ENCODE measurements around the gene CD1C.

CD1C gene

GRCh38 chr1:158324395-158324794, 34.7 kb downstream of the CD1C start:
- H3K4me1 ChIP-seq (ENCODE audit: control insufficient read depth in 2 of 2, insufficient read depth in 2 of 2, low read length in 2 of 2), result no peaks in the 10 kb centered on the region
- no peak overlapping the region for H3K4me3 ChIP-seq (ENCODE audit: low read length in 2 of 2)
- H3K9ac ChIP-seq (ENCODE audit: low read depth in 1 of 2, low read length in 2 of 2), result no peak overlapping the region
- H3K36me3 ChIP-seq (ENCODE audit: control insufficient read depth in 2 of 2, insufficient read depth in 2 of 2, low read length in 2 of 2), result no peaks in the 10 kb centered on the region
- no peaks in the 10 kb centered on the region for H3K27me3 ChIP-seq (ENCODE audit: control insufficient read depth in 2 of 2, insufficient read depth in 2 of 2, low read length in 2 of 2)
- H3K9me3 ChIP-seq (ENCODE audit: control insufficient read depth in 2 of 2, low read length in 2 of 2), result no peaks in the 10 kb centered on the region
- H3K27ac ChIP-seq (ENCODE audit: low read depth in 2 of 2, low read length in 2 of 2), result no peak overlapping the region

DNA sequence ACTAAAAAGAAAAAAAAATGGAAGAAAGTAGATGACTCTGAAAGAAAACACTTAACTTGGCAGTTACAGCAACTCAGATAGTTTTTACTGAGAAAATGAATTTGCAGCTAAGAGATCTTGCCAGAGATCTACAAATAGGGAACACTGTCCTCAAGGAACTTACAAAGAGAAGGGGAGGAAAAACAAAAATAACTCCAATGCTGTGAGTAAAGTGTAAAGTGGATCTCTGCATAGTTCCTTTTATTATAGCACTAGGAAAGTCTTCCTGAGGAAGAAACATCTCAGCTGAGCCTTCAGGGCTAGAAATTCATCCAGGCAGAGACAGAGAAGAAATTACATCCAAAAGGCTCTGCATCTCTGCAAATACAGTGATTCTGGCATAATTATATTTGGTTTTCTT, 37.8 kb downstream of the CD1C start:
- H3K36me3 ChIP-seq (ENCODE audit: control insufficient read depth in 2 of 2, insufficient read depth in 2 of 2, low read length in 2 of 2), result no peaks in the 10 kb centered on the region
- no peaks in the 10 kb centered on the region for H3K4me1 ChIP-seq (ENCODE audit: control insufficient read depth in 2 of 2, insufficient read depth in 2 of 2, low read length in 2 of 2)
- H3K4me3 ChIP-seq (ENCODE audit: low read length in 2 of 2), result no peak overlapping the region
- no peak overlapping the region for H3K9ac ChIP-seq (ENCODE audit: low read depth in 1 of 2, low read length in 2 of 2)
- H3K27me3 ChIP-seq (ENCODE audit: control insufficient read depth in 2 of 2, insufficient read depth in 2 of 2, low read length in 2 of 2), result no peaks in the 10 kb centered on the region
- H3K9me3 ChIP-seq (ENCODE audit: control insufficient read depth in 2 of 2, low read length in 2 of 2), result no peaks in the 10 kb centered on the region
- H3K27ac ChIP-seq (ENCODE audit: low read depth in 2 of 2, low read length in 2 of 2), result no peak overlapping the region

DNA sequence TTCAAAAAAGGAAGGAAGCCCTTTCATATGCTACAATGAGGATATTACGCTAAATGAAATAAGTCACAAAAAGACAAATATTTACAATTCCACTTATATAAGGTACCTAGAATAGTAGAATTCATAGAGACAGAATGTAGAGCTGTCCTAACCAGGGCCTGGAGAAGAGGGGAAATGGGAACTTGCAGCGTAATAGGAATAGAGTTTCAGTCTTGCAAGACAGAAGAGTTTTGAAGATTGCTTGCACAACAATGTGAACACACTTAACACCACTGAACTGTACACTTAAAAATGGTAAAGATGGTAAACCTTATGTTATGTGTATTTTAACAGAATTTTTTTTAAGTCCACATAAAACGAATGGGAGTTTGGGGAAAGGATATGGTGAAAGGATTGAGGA, 38.7 kb downstream of the CD1C start:
- no peaks in the 10 kb centered on the region for H3K4me1 ChIP-seq (ENCODE audit: control insufficient read depth in 2 of 2, insufficient read depth in 2 of 2, low read length in 2 of 2)

GRCh38 chr1:158329300-158329699, 39.6 kb downstream of the CD1C start:
- no peaks in the 10 kb centered on the region for H3K36me3 ChIP-seq (ENCODE audit: control insufficient read depth in 2 of 2, insufficient read depth in 2 of 2, low read length in 2 of 2)
- no peak overlapping the region for H3K4me3 ChIP-seq (ENCODE audit: low read length in 2 of 2)
- H3K9me3 ChIP-seq (ENCODE audit: control insufficient read depth in 2 of 2, low read length in 2 of 2), result no peaks in the 10 kb centered on the region
- H3K27ac ChIP-seq (ENCODE audit: low read depth in 2 of 2, low read length in 2 of 2), result no peak overlapping the region
- H3K27me3 ChIP-seq (ENCODE audit: control insufficient read depth in 2 of 2, insufficient read depth in 2 of 2, low read length in 2 of 2), result no peaks in the 10 kb centered on the region
- H3K9ac ChIP-seq (ENCODE audit: low read depth in 1 of 2, low read length in 2 of 2), result no peak overlapping the region
- no peaks in the 10 kb centered on the region for H3K4me1 ChIP-seq (ENCODE audit: control insufficient read depth in 2 of 2, insufficient read depth in 2 of 2, low read length in 2 of 2)

More for the DNA sequence above, 38.7 kb downstream of the CD1C start:
- no peak overlapping the region for H3K27ac ChIP-seq (ENCODE audit: low read depth in 2 of 2, low read length in 2 of 2)
- H3K9me3 ChIP-seq (ENCODE audit: control insufficient read depth in 2 of 2, low read length in 2 of 2), result no peaks in the 10 kb centered on the region
- H3K9ac ChIP-seq (ENCODE audit: low read depth in 1 of 2, low read length in 2 of 2), result no peak overlapping the region
- H3K4me3 ChIP-seq (ENCODE audit: low read length in 2 of 2), result no peak overlapping the region
- H3K36me3 ChIP-seq (ENCODE audit: control insufficient read depth in 2 of 2, insufficient read depth in 2 of 2, low read length in 2 of 2), result no peaks in the 10 kb centered on the region
- no peaks in the 10 kb centered on the region for H3K27me3 ChIP-seq (ENCODE audit: control insufficient read depth in 2 of 2, insufficient read depth in 2 of 2, low read length in 2 of 2)

DNA sequence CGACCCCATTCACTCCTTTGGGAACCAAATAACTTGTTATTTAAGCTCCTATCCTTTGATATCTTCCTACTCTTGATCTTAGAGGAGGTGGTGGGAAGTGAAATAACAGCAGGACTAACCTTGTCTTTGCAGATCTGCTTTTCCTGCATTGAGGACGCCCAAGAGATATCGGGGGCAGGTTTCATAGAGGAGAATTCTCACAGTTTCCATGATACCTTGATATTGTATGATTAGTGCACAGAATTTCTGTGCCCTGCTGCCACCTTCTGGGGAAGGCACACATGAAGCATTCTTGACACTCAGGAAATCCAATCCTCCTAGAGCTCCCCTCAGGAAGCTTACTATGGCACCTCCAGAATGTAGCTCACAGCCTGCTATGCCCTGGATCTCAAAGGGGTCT, 40.0 kb downstream of the CD1C start:
- Histone ChIP-seq H3K36me3 (ENCODE audit: control insufficient read depth in 2 of 2, insufficient read depth in 2 of 2, low read length in 2 of 2) (no peaks in the 10 kb centered on the region), H3K9me3 (ENCODE audit: control insufficient read depth in 2 of 2, low read length in 2 of 2) (no peaks in the 10 kb centered on the region), H3K27ac (ENCODE audit: low read depth in 2 of 2, low read length in 2 of 2) (no peak overlapping the region), H3K27me3 (ENCODE audit: control insufficient read depth in 2 of 2, insufficient read depth in 2 of 2, low read length in 2 of 2) (no peaks in the 10 kb centered on the region), H3K9ac (ENCODE audit: low read depth in 1 of 2, low read length in 2 of 2) (no peak overlapping the region), H3K4me1 (ENCODE audit: control insufficient read depth in 2 of 2, insufficient read depth in 2 of 2, low read length in 2 of 2) (no peaks in the 10 kb centered on the region), H3K4me3 (ENCODE audit: low read length in 2 of 2) (no peak overlapping the region)

DNA sequence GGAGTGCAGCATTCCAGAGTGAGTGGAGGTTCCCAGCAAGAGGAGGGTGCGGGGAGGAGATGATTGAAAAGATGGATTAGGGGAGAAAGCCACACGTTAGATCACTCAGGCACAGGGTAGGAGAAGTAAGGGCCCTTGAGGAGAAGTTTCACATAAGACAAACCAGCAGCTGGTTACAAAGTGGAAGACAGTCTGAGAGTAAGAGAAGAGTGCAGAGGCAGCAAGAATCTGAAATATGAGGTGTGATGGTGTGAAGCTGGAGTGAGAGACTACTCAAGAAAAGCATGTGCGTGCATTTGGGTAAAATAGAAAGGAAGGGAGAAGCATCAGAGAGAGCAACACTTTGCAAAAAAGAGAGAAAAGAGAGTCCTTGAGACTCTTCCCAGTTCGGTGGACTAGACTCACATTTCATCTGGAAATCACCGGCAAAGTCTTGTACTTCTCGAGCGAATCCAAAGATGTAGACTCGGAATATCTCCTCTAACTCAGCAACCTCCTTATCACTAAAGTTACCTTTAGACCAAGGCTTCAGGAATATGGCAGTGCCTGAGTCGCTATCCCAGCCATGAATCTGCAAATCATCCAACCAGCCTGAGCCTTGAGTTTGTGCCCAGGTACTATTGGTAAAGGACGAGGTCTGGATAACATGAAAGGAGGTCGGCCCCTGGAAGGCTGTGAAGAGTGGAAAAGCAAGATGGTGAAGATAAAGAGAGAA, 40.8 kb downstream of the CD1C start:
- Histone ChIP-seq H3K9me3 (ENCODE audit: control insufficient read depth in 2 of 2, low read length in 2 of 2) (no peaks in the 10 kb centered on the region), H3K36me3 (ENCODE audit: control insufficient read depth in 2 of 2, insufficient read depth in 2 of 2, low read length in 2 of 2) (no peaks in the 10 kb centered on the region), H3K9ac (ENCODE audit: low read depth in 1 of 2, low read length in 2 of 2) (no peak overlapping the region), H3K4me1 (ENCODE audit: control insufficient read depth in 2 of 2, insufficient read depth in 2 of 2, low read length in 2 of 2) (no peaks in the 10 kb centered on the region), H3K4me3 (ENCODE audit: low read length in 2 of 2) (no peak overlapping the region), H3K27me3 (ENCODE audit: control insufficient read depth in 2 of 2, insufficient read depth in 2 of 2, low read length in 2 of 2) (no peaks in the 10 kb centered on the region), H3K27ac (ENCODE audit: low read depth in 2 of 2, low read length in 2 of 2) (no peak overlapping the region)

DNA sequence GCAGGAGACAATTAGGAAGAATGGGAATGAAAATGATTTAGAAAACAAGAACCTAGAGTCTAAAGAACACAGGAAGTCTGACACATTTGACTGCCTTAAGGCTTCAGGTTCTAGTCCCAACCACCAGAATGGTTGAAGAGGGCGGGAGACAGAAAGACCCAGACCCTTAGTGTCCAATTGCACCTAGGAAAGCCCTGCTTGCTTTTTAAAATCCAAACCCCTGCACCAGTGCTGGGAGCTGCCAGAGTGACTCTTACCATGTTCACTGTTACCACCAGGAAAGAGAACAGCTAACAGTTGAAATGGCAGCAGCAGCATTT, 41.3 kb downstream of the CD1C start:
- Histone ChIP-seq H3K4me3 (ENCODE audit: low read length in 2 of 2) (no peak overlapping the region), H3K4me1 (ENCODE audit: control insufficient read depth in 2 of 2, insufficient read depth in 2 of 2, low read length in 2 of 2) (no peaks in the 10 kb centered on the region), H3K9me3 (ENCODE audit: control insufficient read depth in 2 of 2, low read length in 2 of 2) (no peaks in the 10 kb centered on the region), H3K27me3 (ENCODE audit: control insufficient read depth in 2 of 2, insufficient read depth in 2 of 2, low read length in 2 of 2) (no peaks in the 10 kb centered on the region), H3K9ac (ENCODE audit: low read depth in 1 of 2, low read length in 2 of 2) (no peak overlapping the region), H3K36me3 (ENCODE audit: control insufficient read depth in 2 of 2, insufficient read depth in 2 of 2, low read length in 2 of 2) (no peaks in the 10 kb centered on the region), H3K27ac (ENCODE audit: low read depth in 2 of 2, low read length in 2 of 2) (no peak overlapping the region)

DNA sequence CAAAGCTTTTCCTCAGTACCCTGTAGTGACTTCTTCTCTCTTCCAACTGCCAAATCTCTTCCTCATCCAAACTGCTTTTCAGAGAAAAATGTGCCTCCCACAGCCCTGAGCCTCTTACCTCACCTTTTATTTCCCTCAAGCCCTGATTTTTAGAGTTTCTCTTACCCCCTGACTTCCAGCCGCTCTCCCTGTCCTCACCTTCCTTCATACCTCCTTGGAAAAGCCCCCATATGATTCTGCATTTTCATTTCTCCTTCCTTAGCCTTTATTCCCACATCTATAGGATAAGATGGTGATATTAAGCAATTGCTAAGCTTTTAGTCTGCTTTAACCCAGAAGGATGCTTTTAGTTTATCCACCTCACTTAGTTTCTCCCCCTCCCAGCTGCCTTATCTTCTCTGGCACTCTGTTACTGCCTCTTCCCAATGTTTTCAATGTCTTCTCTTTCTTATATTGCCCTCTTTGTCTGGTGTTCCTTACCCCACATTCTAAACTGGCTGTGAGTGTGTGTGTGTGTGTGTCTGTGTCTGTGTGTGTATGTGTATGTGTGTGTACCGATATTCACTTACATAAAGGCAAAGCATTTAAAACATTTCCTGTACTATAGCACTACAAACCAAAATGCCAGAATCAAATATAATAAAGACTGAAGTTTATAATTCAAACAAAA, 41.9 kb downstream of the CD1C start, which contains the start of gene CD1B:
CD1B (minus strand) TSS at position 51 of the 670 bp plus-strand sequence. CDS start 108 bp downstream, outside the sequence.
- Histone ChIP-seq H3K27ac (ENCODE audit: low read depth in 2 of 2, low read length in 2 of 2) (no peak within 1 kb of the TSS), H3K9ac (ENCODE audit: low read depth in 1 of 2, low read length in 2 of 2) (no peak within 1 kb of the TSS), H3K9me3 (ENCODE audit: control insufficient read depth in 2 of 2, low read length in 2 of 2) (no peaks in the 10 kb centered on the region), H3K4me1 (ENCODE audit: control insufficient read depth in 2 of 2, insufficient read depth in 2 of 2, low read length in 2 of 2) (no peaks in the 10 kb centered on the region), H3K36me3 (ENCODE audit: control insufficient read depth in 2 of 2, insufficient read depth in 2 of 2, low read length in 2 of 2) (no peaks in the 10 kb centered on the region), H3K4me3 (ENCODE audit: low read length in 2 of 2) (no peak within 1 kb of the TSS), H3K27me3 (ENCODE audit: control insufficient read depth in 2 of 2, insufficient read depth in 2 of 2, low read length in 2 of 2) (no peaks in the 10 kb centered on the region)

DNA sequence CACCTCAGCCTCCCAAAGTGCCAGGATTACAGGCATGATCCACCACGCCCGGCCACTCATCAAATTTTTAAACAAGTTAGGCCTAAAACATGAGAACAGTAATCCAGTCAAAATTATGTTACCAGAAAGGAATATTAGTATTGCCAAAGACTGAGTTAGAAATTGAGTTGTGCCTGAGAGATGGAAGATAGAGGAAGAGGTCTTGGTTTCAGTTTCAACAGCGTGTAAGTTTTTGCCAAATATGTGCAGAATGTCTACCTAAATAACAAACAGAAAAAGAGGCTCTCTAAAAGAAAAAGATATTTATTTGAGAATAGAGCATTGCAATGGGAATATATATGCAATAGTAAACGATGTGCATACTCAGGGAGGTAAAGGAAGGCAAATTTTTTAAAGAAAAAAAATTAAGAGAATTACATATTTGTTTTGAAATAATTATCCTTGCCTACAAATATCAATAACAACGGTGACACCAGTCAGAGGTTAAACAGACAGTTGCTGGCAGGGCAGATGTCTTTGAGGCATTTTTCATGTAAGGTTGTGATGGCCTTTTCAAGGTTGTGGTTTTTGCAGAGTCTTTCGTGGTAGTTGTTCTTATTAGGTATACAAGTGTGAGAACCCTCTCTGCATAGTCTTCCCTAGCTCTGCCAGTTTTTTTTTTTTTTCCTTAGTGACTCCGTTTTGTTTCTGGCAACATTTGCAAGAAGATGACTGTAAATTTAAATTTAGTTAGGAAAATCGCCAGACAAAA, 43.9 kb downstream of the CD1C start:
- H3K27me3 ChIP-seq (ENCODE audit: control insufficient read depth in 2 of 2, insufficient read depth in 2 of 2, low read length in 2 of 2), result no peaks in the 10 kb centered on the region
- H3K27ac ChIP-seq (ENCODE audit: low read depth in 2 of 2, low read length in 2 of 2), result no peak overlapping the region
- H3K9me3 ChIP-seq (ENCODE audit: control insufficient read depth in 2 of 2, low read length in 2 of 2), result no peaks in the 10 kb centered on the region
- H3K36me3 ChIP-seq (ENCODE audit: control insufficient read depth in 2 of 2, insufficient read depth in 2 of 2, low read length in 2 of 2), result no peaks in the 10 kb centered on the region
- no peak overlapping the region for H3K4me3 ChIP-seq (ENCODE audit: low read length in 2 of 2)
- no peak overlapping the region for H3K9ac ChIP-seq (ENCODE audit: low read depth in 1 of 2, low read length in 2 of 2)
- H3K4me1 ChIP-seq (ENCODE audit: control insufficient read depth in 2 of 2, insufficient read depth in 2 of 2, low read length in 2 of 2), result no peaks in the 10 kb centered on the region

- H3K4me3 ChIP-seq (ENCODE audit: low read length in 2 of 2), result no peak overlapping the region
- no peaks in the 10 kb centered on the region for H3K27me3 ChIP-seq (ENCODE audit: control insufficient read depth in 2 of 2, insufficient read depth in 2 of 2, low read length in 2 of 2)
- H3K9ac ChIP-seq (ENCODE audit: low read depth in 1 of 2, low read length in 2 of 2), result no peak overlapping the region
- H3K27ac ChIP-seq (ENCODE audit: low read depth in 2 of 2, low read length in 2 of 2), result no peak overlapping the region
- H3K9me3 ChIP-seq (ENCODE audit: control insufficient read depth in 2 of 2, low read length in 2 of 2), result no peaks in the 10 kb centered on the region
- no peaks in the 10 kb centered on the region for H3K4me1 ChIP-seq (ENCODE audit: control insufficient read depth in 2 of 2, insufficient read depth in 2 of 2, low read length in 2 of 2)
- no peaks in the 10 kb centered on the region for H3K36me3 ChIP-seq (ENCODE audit: control insufficient read depth in 2 of 2, insufficient read depth in 2 of 2, low read length in 2 of 2)
Measured at GRCh38 chr1:158334526-158335212, 44.9 kb downstream of the CD1C start.

Data from mucosa of rectum (tissue), 2 donors.